ENCODE results near the gene GRM1.

The GRM1 gene

GRCh38 chr6:146154197-146154596 lies 125.3 kb downstream of the GRM1 start:
- no peak for DNase-seq

GRCh38 chr6:146161664-146162063 lies 132.8 kb downstream of the GRM1 start:
- H3K79me2 ChIP-seq (ENCODE audit: insufficient read depth, low read length), result no peaks in the 10 kb centered on the region
- H3K4me1 ChIP-seq (ENCODE audit: insufficient read depth, low read length), result no peaks in the 10 kb centered on the region
- H3K4me2 ChIP-seq (ENCODE audit: insufficient read depth, low read length), result no peak overlapping the region
- DNase-seq, result no peak
- no peaks in the 10 kb centered on the region for H4K20me1 ChIP-seq (ENCODE audit: insufficient read depth, low read length)
- no peaks in the 10 kb centered on the region for H3K36me3 ChIP-seq (ENCODE audit: insufficient read depth, low read length)
- no peaks in the 10 kb centered on the region for H3K9me3 ChIP-seq (ENCODE audit: insufficient read depth, low read length, severe bottlenecking)
- no peak overlapping the region for H2AFZ ChIP-seq (ENCODE audit: low read depth, low read length)
- H3K9ac ChIP-seq (ENCODE audit: low read depth, low read length), result no peak overlapping the region
- no peak for ATAC-seq (ENCODE audit: insufficient read depth, low read depth)
- no peak overlapping the region for H3K27ac ChIP-seq (ENCODE audit: low read length)
- H3K4me3 ChIP-seq (ENCODE audit: low read depth in 1 of 2, low read length in 2 of 2), result no peak overlapping the region
- TF ChIP-seq CTCF (IDR thresholded peaks at IDR 0.05; ENCODE audit: borderline replicate concordance, extremely low read depth, low read length, poor library complexity, severe bottlenecking) (no peak), EZH2 (IDR thresholded peaks at IDR 0.05; ENCODE audit: borderline replicate concordance, low read depth, low read length, severe bottlenecking) (no peak)
- H3K27me3 ChIP-seq (ENCODE audit: insufficient read depth, low read length, poor library complexity), result no peaks in the 10 kb centered on the region

More at GRCh38 chr6:146154197-146154596, 125.3 kb downstream of the GRM1 start:
- no peak for ATAC-seq (ENCODE audit: insufficient read depth, low read depth)
- Histone ChIP-seq H3K9me3 (ENCODE audit: insufficient read depth, low read length, severe bottlenecking) (no peaks in the 10 kb centered on the region), H3K79me2 (ENCODE audit: insufficient read depth, low read length) (no peaks in the 10 kb centered on the region), H3K4me1 (ENCODE audit: insufficient read depth, low read length) (no peaks in the 10 kb centered on the region), H3K4me3 (ENCODE audit: low read depth in 1 of 2, low read length in 2 of 2) (no peak overlapping the region), H4K20me1 (ENCODE audit: insufficient read depth, low read length) (no peaks in the 10 kb centered on the region), H3K36me3 (ENCODE audit: insufficient read depth, low read length) (no peaks in the 10 kb centered on the region), H2AFZ (ENCODE audit: low read depth, low read length) (no peak overlapping the region), H3K9ac (ENCODE audit: low read depth, low read length) (no peak overlapping the region), H3K4me2 (ENCODE audit: insufficient read depth, low read length) (no peak overlapping the region), H3K27ac (ENCODE audit: low read length) (no peak overlapping the region), H3K27me3 (ENCODE audit: insufficient read depth, low read length, poor library complexity) (no peaks in the 10 kb centered on the region)
- TF ChIP-seq EZH2 (IDR thresholded peaks at IDR 0.05; ENCODE audit: borderline replicate concordance, low read depth, low read length, severe bottlenecking) (no peak), CTCF (IDR thresholded peaks at IDR 0.05; ENCODE audit: borderline replicate concordance, extremely low read depth, low read length, poor library complexity, severe bottlenecking) (no peak)

- Histone ChIP-seq H3K9me3 (ENCODE audit: insufficient read depth, low read length, severe bottlenecking) (no peaks in the 10 kb centered on the region), H3K36me3 (ENCODE audit: insufficient read depth, low read length) (no peaks in the 10 kb centered on the region), H3K4me3 (ENCODE audit: low read depth in 1 of 2, low read length in 2 of 2) (no peak overlapping the region), H2AFZ (ENCODE audit: low read depth, low read length) (no peak overlapping the region), H3K27ac (ENCODE audit: low read length) (no peak overlapping the region), H3K79me2 (ENCODE audit: insufficient read depth, low read length) (no peaks in the 10 kb centered on the region), H3K4me1 (ENCODE audit: insufficient read depth, low read length) (no peaks in the 10 kb centered on the region), H4K20me1 (ENCODE audit: insufficient read depth, low read length) (no peaks in the 10 kb centered on the region), H3K9ac (ENCODE audit: low read depth, low read length) (no peak overlapping the region), H3K27me3 (ENCODE audit: insufficient read depth, low read length, poor library complexity) (no peaks in the 10 kb centered on the region), H3K4me2 (ENCODE audit: insufficient read depth, low read length) (no peak overlapping the region)
- no peak for TF ChIP-seq CTCF (IDR thresholded peaks at IDR 0.05; ENCODE audit: borderline replicate concordance, extremely low read depth, low read length, poor library complexity, severe bottlenecking)
- no peak for TF ChIP-seq EZH2 (IDR thresholded peaks at IDR 0.05; ENCODE audit: borderline replicate concordance, low read depth, low read length, severe bottlenecking)
- DNase-seq (no peak), ATAC-seq (ENCODE audit: insufficient read depth, low read depth) (no peak)
These were observed 141.0 kb downstream of the GRM1 start for GRCh38 chr6:146169872-146170271.

DNA sequence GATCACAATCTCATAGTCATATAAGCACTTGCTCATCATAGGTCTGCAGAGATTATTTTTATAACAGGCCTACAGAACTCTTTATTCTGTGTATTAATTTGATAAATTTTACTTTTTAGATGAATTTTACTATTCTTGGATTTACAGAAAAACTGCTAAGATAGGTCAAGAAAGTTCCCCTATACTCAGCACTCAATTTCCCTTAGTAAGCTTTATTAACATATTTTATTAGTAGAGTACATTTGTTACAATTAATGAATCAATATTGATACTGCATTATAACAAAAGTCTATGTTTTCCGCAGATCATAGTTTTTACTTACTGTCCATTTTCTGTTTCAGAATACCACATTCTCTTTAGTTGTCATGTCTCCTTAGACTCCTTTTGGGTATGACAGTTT lies 148.9 kb downstream of the GRM1 start:
- Histone ChIP-seq H3K27me3 (ENCODE audit: insufficient read depth, low read length, poor library complexity) (no peaks in the 10 kb centered on the region), H3K79me2 (ENCODE audit: insufficient read depth, low read length) (no peaks in the 10 kb centered on the region), H3K4me2 (ENCODE audit: insufficient read depth, low read length) (no peak overlapping the region), H4K20me1 (ENCODE audit: insufficient read depth, low read length) (no peaks in the 10 kb centered on the region), H3K4me3 (ENCODE audit: low read depth in 1 of 2, low read length in 2 of 2) (no peak overlapping the region), H3K27ac (ENCODE audit: low read length) (no peak overlapping the region), H3K36me3 (ENCODE audit: insufficient read depth, low read length) (no peaks in the 10 kb centered on the region), H3K9me3 (ENCODE audit: insufficient read depth, low read length, severe bottlenecking) (no peaks in the 10 kb centered on the region), H2AFZ (ENCODE audit: low read depth, low read length) (no peak overlapping the region), H3K4me1 (ENCODE audit: insufficient read depth, low read length) (no peaks in the 10 kb centered on the region), H3K9ac (ENCODE audit: low read depth, low read length) (no peak overlapping the region)
- DNase-seq, result no peak
- TF ChIP-seq CTCF (IDR thresholded peaks at IDR 0.05; ENCODE audit: borderline replicate concordance, extremely low read depth, low read length, poor library complexity, severe bottlenecking), result no peak
- no peak for TF ChIP-seq EZH2 (IDR thresholded peaks at IDR 0.05; ENCODE audit: borderline replicate concordance, low read depth, low read length, severe bottlenecking)
- no peak for ATAC-seq (ENCODE audit: insufficient read depth, low read depth)

Data from DND-41 (cell line).